AG08395 (cell line): ENCODE data around the gene ANO9.
"Not testable (repeated sequence)": the region's sequence is repeated elsewhere in the genome, so short reads cannot be mapped to it uniquely, and the experiment has no call there.

ENCODE experiments used
- DNase-seq: peaks from one replicate; pipeline ENCODE4 v3.0.0; 2012; ENCODE audit warnings: mixed read lengths, low spot score

The ANO9 gene

GRCh38 chr11:415640-416041 is 26.2 kb downstream of the ANO9 start:
- DNase-seq = no peak

- no peak for DNase-seq
Observed at GRCh38 chr11:414318-414857, 27.4 kb downstream of the ANO9 start.

GRCh38 chr11:413120-414081 is 28.4 kb downstream of the ANO9 start:
- no peak for DNase-seq

GRCh38 chr11:412641-413119 is 29.1 kb downstream of the ANO9 start:
- DNase-seq = no peak

- not testable (repeated sequence) for DNase-seq
Observed at GRCh38 chr11:411520-411919, 30.3 kb downstream of the ANO9 start.

GRCh38 chr11:410711-411110 is 31.1 kb downstream of the ANO9 start:
- not testable (repeated sequence) for DNase-seq

GRCh38 chr11:409600-410483 is 32.0 kb downstream of the ANO9 start:
- no peak for DNase-seq

- DNase-seq = no peak
Observed at GRCh38 chr11:409008-409599, 32.7 kb downstream of the ANO9 start.

GRCh38 chr11:408154-409007 is 33.4 kb downstream of the ANO9 start:
- no peak for DNase-seq

GRCh38 chr11:407651-408123 is 34.1 kb downstream of the ANO9 start:
- DNase-seq = no peak

- DNase-seq = peak; percentile 89
Observed at GRCh38 chr11:406796-407650, 34.8 kb downstream of the ANO9 start.

GRCh38 chr11:405954-406795 is 35.6 kb downstream of the ANO9 start:
- DNase-seq = no peak

GRCh38 chr11:405323-405953 is 36.4 kb downstream of the ANO9 start:
- DNase-seq = no peak

GRCh38 chr11:404551-405264 is 37.1 kb downstream of the ANO9 start:
- no peak for DNase-seq

- no peak for DNase-seq
Observed at GRCh38 chr11:403761-404431, 37.9 kb downstream of the ANO9 start.

GRCh38 chr11:403021-403760 is 38.6 kb downstream of the ANO9 start:
- no peak for DNase-seq
